Measurements from ENCODE around the gene ADA.

Gene ADA

GRCh38 chr20:44643596-44644229 is 7.8 kb downstream of the ADA start:
- DNase-seq = peak; percentile 76

- DNase-seq = no peak
These were observed 8.4 kb downstream of the ADA start for GRCh38 chr20:44643154-44643519.

GRCh38 chr20:44642203-44643153 is 9.0 kb downstream of the ADA start:
- DNase-seq = peak; percentile 53

- no peak for DNase-seq
These were observed 10.2 kb downstream of the ADA start for GRCh38 chr20:44641325-44641724.

- no peak for DNase-seq
These were observed 11.0 kb downstream of the ADA start for GRCh38 chr20:44640522-44640921.

GRCh38 chr20:44637522-44638372 is 13.8 kb downstream of the ADA start:
- DNase-seq = no peak

- no peak for DNase-seq
These were observed 14.5 kb downstream of the ADA start for GRCh38 chr20:44637042-44637441.

GRCh38 chr20:44635877-44636276 is 15.6 kb downstream of the ADA start:
- DNase-seq = no peak

- DNase-seq = no peak
These were observed 17.5 kb downstream of the ADA start for GRCh38 chr20:44633872-44634600.

GRCh38 chr20:44633187-44633810 is 18.2 kb downstream of the ADA start:
- DNase-seq = no peak

- no peak for DNase-seq
These were observed 19.3 kb downstream of the ADA start for GRCh38 chr20:44632103-44632752.

- DNase-seq = no peak
These were observed 21.2 kb downstream of the ADA start for GRCh38 chr20:44630297-44630696.

GRCh38 chr20:44629542-44629941 is 22.0 kb downstream of the ADA start:
- no peak for DNase-seq

- DNase-seq = no peak
These were observed 22.5 kb downstream of the ADA start for GRCh38 chr20:44629017-44629385.

GRCh38 chr20:44627364-44628010 is 24.0 kb downstream of the ADA start:
- DNase-seq = no peak

- DNase-seq = no peak
These were observed 25.2 kb downstream of the ADA start for GRCh38 chr20:44626278-44626677.

GRCh38 chr20:44625361-44625760 is 26.1 kb downstream of the ADA start:
- no peak for DNase-seq

GRCh38 chr20:44624743-44625271 is 26.7 kb downstream of the ADA start:
- no peak for DNase-seq

- no peak for DNase-seq
These were observed 27.3 kb downstream of the ADA start for GRCh38 chr20:44624152-44624551.

- no peak for DNase-seq
These were observed 28.8 kb downstream of the ADA start for GRCh38 chr20:44622501-44623270.
